ENCODE results near the gene PYM1.

GRCh38 chr12:55891310-55891709, 36.4 kb downstream of the PYM1 start:
- TF ChIP-seq FOXA1 (IDR thresholded peaks at IDR 0.05) (no peak), BHLHE40 (IDR thresholded peaks at IDR 0.05; ENCODE audit: borderline replicate concordance) (no peak), SP1 (IDR thresholded peaks at IDR 0.05) (no peak), PKNOX1 (IDR thresholded peaks at IDR 0.05) (no peak), LEF1 (IDR thresholded peaks at IDR 0.05; ENCODE audit: borderline replicate concordance) (no peak), ELF4 (IDR thresholded peaks at IDR 0.05) (no peak), SUZ12 (IDR thresholded peaks at IDR 0.05) (no peak), FOXM1 (IDR thresholded peaks at IDR 0.05; ENCODE audit: borderline replicate concordance) (no peak)

Data from HEK293T (cell line).